Measurements from ENCODE around the gene TAMALIN.

TAMALIN gene

GRCh38 chr12:52003016-52003550 is 3.7 kb upstream of the TAMALIN start:
- FAIRE-seq (no peak), DNase-seq (ENCODE audit: insufficient read length, low spot score) (no peak)
- TF ChIP-seq POLR2A (IDR thresholded peaks at IDR 0.05; ENCODE audit: low read depth, low read length): no peak

DNA sequence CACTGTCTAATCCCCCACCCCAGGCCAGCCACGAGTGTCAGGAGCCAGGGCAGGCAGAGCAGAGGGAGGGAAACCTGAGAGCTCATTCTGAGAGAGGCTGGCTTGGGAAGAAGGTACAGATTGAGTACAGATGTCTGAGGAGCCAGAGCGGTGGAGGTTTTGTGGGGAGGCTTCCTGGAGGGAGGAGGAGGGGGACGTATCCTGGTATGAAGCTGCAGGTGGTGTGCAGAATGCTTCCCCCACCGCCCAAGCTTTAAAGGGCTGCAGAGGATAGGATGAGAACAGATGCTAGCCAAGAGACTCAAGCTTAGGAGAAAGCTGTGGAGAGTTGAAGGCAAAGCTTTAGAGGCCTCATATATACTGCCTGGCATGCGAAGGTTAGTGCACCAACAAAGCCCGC is 3.2 kb upstream of the TAMALIN start:
- DNase-seq (ENCODE audit: insufficient read length, low spot score) (no peak), FAIRE-seq (no peak)
- TF ChIP-seq POLR2A (IDR thresholded peaks at IDR 0.05; ENCODE audit: low read depth, low read length): no peak

- TF ChIP-seq POLR2A (IDR thresholded peaks at IDR 0.05; ENCODE audit: low read depth, low read length): no peak
- FAIRE-seq (no peak), DNase-seq (ENCODE audit: insufficient read length, low spot score) (peak; percentile 90)
These were observed 2.6 kb upstream of the TAMALIN start for GRCh38 chr12:52004042-52004648.

- FAIRE-seq (no peak), DNase-seq (ENCODE audit: insufficient read length, low spot score) (no peak)
- no peak for TF ChIP-seq POLR2A (IDR thresholded peaks at IDR 0.05; ENCODE audit: low read depth, low read length)
These were observed 1.4 kb upstream of the TAMALIN start for GRCh38 chr12:52005218-52005902.

GRCh38 chr12:52005903-52006703 is 643 bp upstream of the TAMALIN start:
- no peak for TF ChIP-seq POLR2A (IDR thresholded peaks at IDR 0.05; ENCODE audit: low read depth, low read length)
- FAIRE-seq: no peak
- DNase-seq (ENCODE audit: insufficient read length, low spot score): no peak

- no peak for FAIRE-seq
- DNase-seq (ENCODE audit: insufficient read length, low spot score): no peak
- TF ChIP-seq POLR2A (IDR thresholded peaks at IDR 0.05; ENCODE audit: low read depth, low read length): no peak
These were observed 594 bp downstream of the TAMALIN start for GRCh38 chr12:52007158-52007921.

- DNase-seq (ENCODE audit: insufficient read length, low spot score) (no peak), FAIRE-seq (no peak)
- no peak for TF ChIP-seq POLR2A (IDR thresholded peaks at IDR 0.05; ENCODE audit: low read depth, low read length)
These were observed 1.3 kb downstream of the TAMALIN start for GRCh38 chr12:52007982-52008510.

DNA sequence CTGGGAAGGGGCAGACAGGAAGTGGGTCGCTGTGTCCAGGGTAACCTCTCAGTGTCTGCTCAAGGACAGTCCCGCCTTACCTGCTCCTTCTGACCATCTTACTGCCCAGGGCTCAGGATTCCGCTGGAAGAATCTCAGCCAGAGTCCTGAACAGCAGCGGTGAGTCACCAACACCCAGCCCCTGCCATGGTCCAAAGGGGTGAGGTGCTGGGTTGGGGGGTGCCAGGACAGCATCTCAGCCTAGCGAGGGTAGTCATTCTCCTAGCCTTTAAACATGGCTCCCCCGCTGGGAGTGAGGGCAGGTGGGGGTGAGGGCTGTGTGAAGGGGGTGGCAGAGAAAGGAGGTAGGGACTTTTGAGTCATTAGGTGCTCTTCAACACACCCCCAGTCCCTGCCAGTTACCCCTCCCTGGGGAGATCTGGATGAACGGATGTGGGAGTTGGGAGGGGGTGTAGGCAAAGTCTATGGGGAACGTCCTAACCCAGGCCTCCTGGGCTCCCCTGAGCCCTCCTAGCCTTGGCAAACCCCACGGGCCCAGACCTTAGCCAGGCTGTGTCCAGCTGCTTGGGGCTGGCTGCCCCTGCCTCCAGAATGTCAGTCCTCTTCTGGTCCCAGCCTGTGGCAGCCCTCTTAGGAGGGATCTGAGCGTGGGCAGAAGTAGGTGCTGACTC is 2.5 kb downstream of the TAMALIN start:
- no peak for FAIRE-seq
- no peak for TF ChIP-seq POLR2A (IDR thresholded peaks at IDR 0.05; ENCODE audit: low read depth, low read length)

DNA sequence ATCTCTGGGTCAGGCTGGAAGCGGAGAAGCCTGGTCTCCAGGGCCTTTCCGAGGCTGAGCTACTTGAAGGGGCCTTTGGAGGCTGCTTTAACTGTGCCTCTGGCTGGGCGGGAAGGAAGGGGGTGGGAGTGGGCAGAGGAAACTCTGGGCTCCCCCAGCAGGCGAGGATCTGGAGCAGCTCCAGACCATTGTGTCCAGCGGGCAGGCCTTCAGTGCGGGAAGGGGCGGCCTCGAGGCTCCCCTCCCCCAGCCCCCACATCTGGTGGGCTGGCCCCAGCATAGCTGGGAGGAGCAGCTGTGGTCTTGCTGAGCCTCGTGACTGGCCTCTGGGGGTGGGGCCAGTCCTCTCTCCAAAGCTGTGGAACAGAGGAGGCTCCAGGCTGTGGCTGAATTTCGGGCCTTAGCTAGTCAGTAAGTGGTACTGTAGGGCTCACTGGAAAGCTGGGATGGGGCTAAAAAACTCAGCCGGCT is 3.4 kb downstream of the TAMALIN start:
- DNase-seq (ENCODE audit: insufficient read length, low spot score) (no peak), FAIRE-seq (no peak)

More for the DNA sequence above, 2.5 kb downstream of the TAMALIN start:
- DNase-seq (ENCODE audit: insufficient read length, low spot score): no peak

GRCh38 chr12:52010692-52011601 is 4.2 kb downstream of the TAMALIN start:
- no peak for FAIRE-seq
- no peak for TF ChIP-seq POLR2A (IDR thresholded peaks at IDR 0.05; ENCODE audit: low read depth, low read length)
- DNase-seq (ENCODE audit: insufficient read length, low spot score): no peak

More for the DNA sequence above, 3.4 kb downstream of the TAMALIN start:
- TF ChIP-seq POLR2A (IDR thresholded peaks at IDR 0.05; ENCODE audit: low read depth, low read length): no peak

GRCh38 chr12:52011602-52012214 is 5.0 kb downstream of the TAMALIN start:
- FAIRE-seq (no peak), DNase-seq (ENCODE audit: insufficient read length, low spot score) (no peak)
- TF ChIP-seq POLR2A (IDR thresholded peaks at IDR 0.05; ENCODE audit: low read depth, low read length): no peak

All from H54 (cell line).